Kidney epithelial cell (primary cell): Measurements from ENCODE around the gene SPC24. TPM values are rescaled to one million over a fixed set of nuclear protein-coding genes. Genes with fewer than 3 reads are reported as not detected.

ENCODE experiments used
- DNase-seq: peaks from one replicate; pipeline ENCODE4 v3.0.0-alpha.2; 2010; ENCODE audit warnings: low read depth
- H3K27me3 ChIP-seq: 2 replicates; pipeline ENCODE4 v1.6.0; 2011; ENCODE audit warnings: low read length; ENCODE audit not compliant: control insufficient read depth, insufficient read depth
- H3K36me3 ChIP-seq: 2 replicates; pipeline ENCODE4 v1.5.1; 2011; ENCODE audit warnings: low read length; ENCODE audit not compliant: control insufficient read depth, insufficient read depth
- H3K4me3 ChIP-seq: 2 replicates; pipeline ENCODE4 v1.5.1; 2011; ENCODE audit warnings: low read depth, mild to moderate bottlenecking, control low read depth, low read length
- CTCF ChIP-seq: IDR thresholded peaks from 2 replicates; pipeline ENCODE4 v1.5.1; 2011; ENCODE audit warnings: mild to moderate bottlenecking, moderate library complexity, low read length, control low read depth, inconsistent platforms; ENCODE audit not compliant: insufficient read depth, poor library complexity, severe bottlenecking
- total RNA-seq: library from RNA; depleted of rRNA; stranded (reverse); fragments of >200 nt; gene quantifications from 2 replicates; pipeline ENCODE4 v1.2.3, GENCODE V29; 2015

SPC24 gene
- total RNA-seq, 1 donor from 2014 or later = 2.8 TPM

- Histone ChIP-seq H3K27me3 (no peaks in the 10 kb centered on the region), H3K36me3 (peaks cover 11% of the 10 kb centered on the region), H3K4me3 (no peak overlapping the region)
- no peak for TF ChIP-seq CTCF
- no peak for DNase-seq
These were observed 40.5 kb downstream of the SPC24 start for GRCh38 chr19:11115042-11115441.

- Histone ChIP-seq H3K36me3 (peaks cover 14% of the 10 kb centered on the region), H3K4me3 (no peak overlapping the region)
- TF ChIP-seq CTCF = no peak
These were observed 42.4 kb downstream of the SPC24 start for GRCh38 chr19:11113140-11113708.

GRCh38 chr19:11111771-11112144 is 43.8 kb downstream of the SPC24 start:
- Histone ChIP-seq H3K27me3 (no peaks in the 10 kb centered on the region), H3K36me3 (peaks cover 18% of the 10 kb centered on the region), H3K4me3 (no peak overlapping the region)
- DNase-seq = no peak
- no peak for TF ChIP-seq CTCF

More at GRCh38 chr19:11113140-11113708, 42.4 kb downstream of the SPC24 start:
- no peaks in the 10 kb centered on the region for H3K27me3 ChIP-seq
- no peak for DNase-seq

GRCh38 chr19:11111117-11111770 is 44.3 kb downstream of the SPC24 start:
- no peak for DNase-seq
- Histone ChIP-seq H3K27me3 (no peaks in the 10 kb centered on the region), H3K4me3 (no peak overlapping the region), H3K36me3 (peaks cover 20% of the 10 kb centered on the region)
- TF ChIP-seq CTCF = no peak

- no peaks in the 10 kb centered on the region for H3K27me3 ChIP-seq
- no peak for TF ChIP-seq CTCF
- DNase-seq = no peak
- H3K36me3 ChIP-seq = peaks cover 18% of the 10 kb centered on the region
- H3K4me3 ChIP-seq = no peak overlapping the region
These were observed 46.8 kb downstream of the SPC24 start for GRCh38 chr19:11108746-11109145.

GRCh38 chr19:11106477-11106876 is 49.1 kb downstream of the SPC24 start:
- Histone ChIP-seq H3K36me3 (peaks cover 18% of the 10 kb centered on the region), H3K4me3 (no peak overlapping the region), H3K27me3 (no peaks in the 10 kb centered on the region)
- TF ChIP-seq CTCF = no peak
- no peak for DNase-seq
